Prostate gland (tissue), 2 donors: ENCODE measurements around the gene NUTM1.

Source experiments
- CTCF ChIP-seq, 4 experiments: fragments of 200-600 bp in 2 of 4; fragments of 450-650 bp in 2 of 4; sonication (generic) in 2 of 4; IDR thresholded peaks; 1 replicate in 3 of 4; 2 replicates in 1 of 4; pipeline ENCODE4 v1.5.1; 2016 to 2019; ENCODE audit warnings: antibody characterized with exemption in 4 of 4, mild to moderate bottlenecking in 2 of 4, moderate library complexity in 2 of 4
- POLR2A ChIP-seq: fragments of 450-650 bp; IDR thresholded peaks from one replicate; pipeline ENCODE4 v1.6.1; 2016; ENCODE audit warnings: antibody characterized with exemption, mild to moderate bottlenecking

- TF ChIP-seq POLR2A, result no peak
- no peak for TF ChIP-seq CTCF (IDR thresholded peaks at IDR 0.05)
Measured at GRCh38 chr15:34366271-34367065, 23.4 kb downstream of the NUTM1 start.
